OCI-LY1 (cell line): Measurements from ENCODE around the gene PHRF1.

Source experiments
- EZH2 ChIP-seq: fragments of 200-600 bp; sonication (generic), shearing (Covaris generic); IDR thresholded peaks from 2 replicates; pipeline ENCODE4 v1.8.0; 2017; ENCODE audit warnings: borderline replicate concordance, mixed run types, mild to moderate bottlenecking, antibody characterized with exemption, low read length, moderate library complexity, mixed read lengths
- TF ChIP-seq, protein P1 (sequence below): fragments of 200-600 bp; sonication (generic), shearing (Covaris generic); IDR thresholded peaks from 2 replicates; pipeline ENCODE4 v1.5.1; 2017; ENCODE audit warnings: mild to moderate bottlenecking, antibody characterized with exemption, low read length, moderate library complexity, mixed read lengths

DNA sequence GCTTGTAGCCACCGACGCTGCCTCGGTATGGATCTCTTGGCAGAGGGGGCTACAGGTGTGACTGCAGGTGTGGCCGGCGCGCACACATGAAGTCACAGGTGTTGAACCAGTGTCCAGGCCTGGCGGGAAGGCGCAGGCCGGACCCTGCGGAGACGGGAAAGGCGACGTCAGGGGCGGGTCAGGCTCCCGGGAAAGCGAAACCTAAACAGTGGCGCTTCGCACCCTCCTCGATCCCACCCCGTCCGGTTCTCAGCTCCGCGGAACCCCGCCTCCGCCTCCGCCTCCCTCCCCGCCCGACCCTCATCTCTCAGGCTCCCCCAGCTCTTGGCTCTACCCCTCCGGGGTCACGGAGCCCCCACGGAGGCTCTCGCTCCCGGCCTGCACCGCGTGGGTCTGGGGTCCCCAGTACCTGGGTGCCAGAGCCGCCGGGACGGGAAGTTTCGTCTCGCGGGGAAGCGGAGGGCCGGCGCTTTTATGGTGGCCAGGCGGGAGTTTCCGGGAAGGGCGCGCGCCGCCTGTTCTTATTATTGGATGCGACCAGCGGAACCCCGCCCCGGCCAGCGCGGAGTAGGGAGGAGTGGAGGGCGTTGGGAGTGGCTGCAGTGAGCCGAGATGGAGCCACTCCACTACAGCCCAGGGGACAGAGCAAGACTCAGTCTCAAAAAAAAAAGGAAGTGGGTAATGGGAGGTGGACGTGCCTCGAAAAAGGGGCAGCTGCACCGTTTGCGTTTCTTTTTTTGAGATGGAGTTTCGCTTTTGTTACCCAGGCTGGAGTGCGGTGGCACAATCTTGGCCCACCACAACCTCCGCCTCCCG, 39.4 kb downstream of the PHRF1 start, which contains the start of gene IRF7:
- TF ChIP-seq, protein P1, sequence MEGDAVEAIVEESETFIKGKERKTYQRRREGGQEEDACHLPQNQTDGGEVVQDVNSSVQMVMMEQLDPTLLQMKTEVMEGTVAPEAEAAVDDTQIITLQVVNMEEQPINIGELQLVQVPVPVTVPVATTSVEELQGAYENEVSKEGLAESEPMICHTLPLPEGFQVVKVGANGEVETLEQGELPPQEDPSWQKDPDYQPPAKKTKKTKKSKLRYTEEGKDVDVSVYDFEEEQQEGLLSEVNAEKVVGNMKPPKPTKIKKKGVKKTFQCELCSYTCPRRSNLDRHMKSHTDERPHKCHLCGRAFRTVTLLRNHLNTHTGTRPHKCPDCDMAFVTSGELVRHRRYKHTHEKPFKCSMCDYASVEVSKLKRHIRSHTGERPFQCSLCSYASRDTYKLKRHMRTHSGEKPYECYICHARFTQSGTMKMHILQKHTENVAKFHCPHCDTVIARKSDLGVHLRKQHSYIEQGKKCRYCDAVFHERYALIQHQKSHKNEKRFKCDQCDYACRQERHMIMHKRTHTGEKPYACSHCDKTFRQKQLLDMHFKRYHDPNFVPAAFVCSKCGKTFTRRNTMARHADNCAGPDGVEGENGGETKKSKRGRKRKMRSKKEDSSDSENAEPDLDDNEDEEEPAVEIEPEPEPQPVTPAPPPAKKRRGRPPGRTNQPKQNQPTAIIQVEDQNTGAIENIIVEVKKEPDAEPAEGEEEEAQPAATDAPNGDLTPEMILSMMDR, result no peak
- TF ChIP-seq EZH2, result no peak
